Measurements from ENCODE around the gene KIF26A.

- TF ChIP-seq CTCF (IDR thresholded peaks at IDR 0.05) (no peak), POLR2A (IDR thresholded peaks at IDR 0.05) (no peak), POLR2AphosphoS5 (IDR thresholded peaks at IDR 0.05) (no peak)
Observed at GRCh38 chr14:104217486-104218360, 79.3 kb downstream of the KIF26A start.
